ENCODE results near the gene GLUL.

GLUL gene

DNA sequence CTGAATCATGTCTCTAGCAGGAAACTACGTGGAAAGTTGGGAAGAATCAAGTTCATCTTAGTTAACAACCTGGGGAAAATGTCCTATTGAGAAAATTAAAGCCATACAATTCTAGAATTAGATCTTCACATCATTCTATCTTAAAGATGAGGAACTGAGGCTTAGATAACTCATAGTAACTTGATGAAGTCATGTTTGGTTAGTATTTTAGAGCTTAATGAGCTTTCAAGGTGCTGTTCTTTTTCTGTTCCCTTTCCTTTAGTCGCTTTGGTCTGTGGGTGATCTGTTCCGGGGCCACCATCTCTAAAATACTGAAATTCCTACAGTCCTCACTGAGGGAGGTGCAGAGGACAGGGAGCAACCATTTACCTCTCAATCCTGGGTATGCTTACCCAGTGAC lies 4.3 kb upstream of the GLUL start:
- Histone ChIP-seq H3K4me3 (ENCODE audit: insufficient read depth, low read depth, low read length) (no peak overlapping the region), H3K36me3 (ENCODE audit: control insufficient read depth, insufficient read depth, low read length) (no peaks in the 10 kb centered on the region), H3K4me1 (ENCODE audit: control insufficient read depth, insufficient read depth, low read length) (peaks cover 11% of the 10 kb centered on the region), H3K9me3 (ENCODE audit: control insufficient read depth, low read length) (no peaks in the 10 kb centered on the region), H3K27ac (ENCODE audit: insufficient read depth, low read depth, low read length, poor library complexity, severe bottlenecking) (no peak overlapping the region), H3K27me3 (ENCODE audit: control insufficient read depth, insufficient read depth, low read length, poor library complexity, severe bottlenecking) (no peaks in the 10 kb centered on the region)
- 65 to 83% methylated on average over 2 to 3 of the region's 3 CpGs for WGBS, 2 experiments

DNA sequence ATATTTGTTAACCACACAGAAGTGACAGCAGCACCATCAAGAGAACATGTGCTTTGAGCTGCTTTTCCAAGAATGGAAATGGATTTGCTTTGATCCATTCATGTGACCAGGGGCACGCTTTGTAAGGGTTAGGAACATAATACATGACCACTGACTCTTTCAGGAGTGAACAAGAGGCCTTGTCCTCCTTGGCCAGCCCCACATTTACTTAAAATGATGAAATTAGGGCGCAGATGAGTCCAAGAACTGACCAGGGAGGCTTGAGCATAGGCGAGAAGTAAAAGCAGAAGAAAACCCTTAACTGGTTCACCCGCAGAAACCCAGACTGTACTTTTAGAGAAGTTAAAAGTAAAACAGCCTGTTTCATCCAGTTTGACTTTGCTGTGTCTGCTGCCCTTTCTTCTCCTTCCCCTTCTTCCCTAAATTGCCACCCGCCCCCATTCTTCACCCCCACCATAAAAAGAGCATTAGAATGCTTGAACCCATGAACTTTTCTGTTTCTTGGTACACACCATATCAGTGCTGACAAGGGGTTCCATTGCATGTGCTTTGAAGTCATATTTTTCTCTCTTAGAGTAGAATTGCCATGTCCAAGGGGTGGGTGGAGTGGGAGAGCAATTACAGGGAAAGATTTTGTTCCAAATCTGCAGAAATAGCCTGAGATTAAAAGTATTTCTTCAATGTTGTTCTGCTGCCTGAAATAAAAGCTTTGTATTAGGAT lies 2.6 kb upstream of the GLUL start:
- H3K9me3 ChIP-seq (ENCODE audit: control insufficient read depth, low read length) = no peaks in the 10 kb centered on the region
- H3K27ac ChIP-seq (ENCODE audit: insufficient read depth, low read depth, low read length, poor library complexity, severe bottlenecking) = no peak overlapping the region
- H3K4me3 ChIP-seq (ENCODE audit: insufficient read depth, low read depth, low read length) = no peak overlapping the region
- H3K4me1 ChIP-seq (ENCODE audit: control insufficient read depth, insufficient read depth, low read length) = peaks cover 11% of the 10 kb centered on the region
- H3K27me3 ChIP-seq (ENCODE audit: control insufficient read depth, insufficient read depth, low read length, poor library complexity, severe bottlenecking) = no peaks in the 10 kb centered on the region
- 85 to 86% methylated on average over 5 of the region's 5 CpGs for WGBS, 2 experiments
- peaks cover 5% of the 10 kb centered on the region for H3K36me3 ChIP-seq (ENCODE audit: control insufficient read depth, insufficient read depth, low read length)

DNA sequence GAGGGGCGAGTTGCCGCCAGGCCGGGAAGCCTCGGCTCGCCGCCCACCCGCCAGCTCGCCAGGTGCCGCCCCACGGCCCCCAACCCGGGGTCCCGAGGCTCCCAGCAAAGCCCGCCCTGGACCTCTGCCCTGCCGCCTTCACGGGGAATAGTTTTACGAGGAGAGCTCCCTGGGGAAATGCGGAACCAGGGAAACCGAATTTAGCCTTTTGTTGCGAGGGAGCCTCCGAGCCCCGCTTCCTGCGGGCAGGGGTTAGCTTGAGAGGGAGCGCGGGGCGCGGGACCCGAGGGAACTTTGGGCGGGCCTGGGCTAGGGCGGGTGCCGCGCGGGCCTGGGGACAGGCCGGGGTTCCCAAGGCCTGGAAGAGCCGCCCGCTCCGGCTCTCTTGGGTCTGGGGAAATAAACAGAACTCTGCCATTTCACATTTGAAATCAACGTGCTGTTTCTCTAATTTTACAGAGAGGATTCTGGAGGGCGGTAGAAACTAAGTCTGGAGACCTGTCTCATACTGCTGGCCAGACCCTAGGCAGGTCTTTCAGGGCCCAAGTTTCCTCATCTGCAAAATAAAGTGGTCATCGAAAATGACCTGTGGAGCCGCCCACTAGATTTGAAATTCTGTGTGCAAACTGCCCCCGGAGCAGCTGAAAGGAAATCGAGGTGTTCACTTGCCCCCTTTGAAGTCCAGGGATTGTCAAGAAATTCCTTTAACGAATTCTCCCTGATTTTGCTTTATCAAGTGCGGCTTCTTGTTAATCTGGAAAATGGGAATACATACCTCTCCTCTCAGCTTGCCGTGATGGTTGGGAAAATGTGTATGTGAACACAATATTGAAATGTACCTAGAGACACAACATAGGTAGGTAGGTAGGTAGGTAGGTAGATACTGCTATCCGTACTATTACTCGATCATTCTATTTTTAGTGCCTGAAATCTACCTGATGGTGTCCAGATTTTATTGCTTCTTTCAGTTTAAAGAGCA lies 749 bp upstream of the GLUL start:
- WGBS, 2 experiments = 12 to 13% methylated on average over 47 of the region's 47 CpGs
- Histone ChIP-seq H3K36me3 (ENCODE audit: control insufficient read depth, insufficient read depth, low read length) (peaks cover 14% of the 10 kb centered on the region), H3K4me1 (ENCODE audit: control insufficient read depth, insufficient read depth, low read length) (peaks cover 19% of the 10 kb centered on the region), H3K4me3 (ENCODE audit: insufficient read depth, low read depth, low read length) (peak overlapping the region; percentile 85), H3K27ac (ENCODE audit: insufficient read depth, low read depth, low read length, poor library complexity, severe bottlenecking) (peak overlapping the region; percentile 88), H3K9me3 (ENCODE audit: control insufficient read depth, low read length) (no peaks in the 10 kb centered on the region), H3K27me3 (ENCODE audit: control insufficient read depth, insufficient read depth, low read length, poor library complexity, severe bottlenecking) (no peaks in the 10 kb centered on the region)

DNA sequence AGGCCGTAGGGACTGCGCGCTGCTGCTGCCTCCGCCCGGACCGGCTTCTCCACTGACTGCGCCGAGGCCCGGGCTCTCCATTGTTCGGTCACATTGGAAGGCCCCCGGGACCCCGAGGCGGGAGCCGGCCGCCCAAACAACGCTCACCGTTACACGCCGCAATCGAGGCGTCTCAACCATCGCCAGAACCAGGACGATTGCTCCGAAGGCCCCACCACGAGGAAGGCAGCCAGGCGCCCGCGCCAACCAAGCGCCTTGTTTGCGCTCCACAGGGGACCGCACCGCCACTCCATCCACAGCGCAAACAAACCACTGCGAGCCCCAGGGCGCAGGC lies 595 bp downstream of the GLUL start:
- H3K9me3 ChIP-seq (ENCODE audit: control insufficient read depth, low read length) = no peaks in the 10 kb centered on the region
- H3K4me3 ChIP-seq (ENCODE audit: insufficient read depth, low read depth, low read length) = peak overlapping the region; percentile 85
- peaks cover 27% of the 10 kb centered on the region for H3K36me3 ChIP-seq (ENCODE audit: control insufficient read depth, insufficient read depth, low read length)
- peak overlapping the region; percentile 70 for H3K27ac ChIP-seq (ENCODE audit: insufficient read depth, low read depth, low read length, poor library complexity, severe bottlenecking)
- WGBS, 2 experiments = 0% methylated on average over 35 of the region's 35 CpGs
- peaks cover 19% of the 10 kb centered on the region for H3K4me1 ChIP-seq (ENCODE audit: control insufficient read depth, insufficient read depth, low read length)
- H3K27me3 ChIP-seq (ENCODE audit: control insufficient read depth, insufficient read depth, low read length, poor library complexity, severe bottlenecking) = no peaks in the 10 kb centered on the region

DNA sequence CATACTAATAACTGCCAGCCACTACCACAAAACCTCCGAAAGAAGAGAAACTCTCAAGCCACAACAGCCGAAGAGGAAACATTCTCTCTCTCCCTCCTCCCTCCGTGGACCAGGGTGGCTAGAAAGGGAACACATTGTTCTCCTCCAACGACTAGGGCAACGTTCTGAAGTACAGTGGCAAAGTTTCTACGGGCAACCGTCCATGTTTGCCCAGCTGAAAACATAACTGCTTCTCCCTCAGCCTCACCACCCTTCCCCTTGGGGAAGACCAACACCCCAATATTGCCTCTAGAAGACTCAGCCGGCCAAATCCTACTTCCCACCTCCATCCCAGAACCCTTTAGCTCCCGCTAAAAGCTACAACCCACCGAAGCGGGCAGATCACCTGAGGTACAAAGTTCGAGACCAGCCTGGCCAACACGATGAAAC lies 2.0 kb downstream of the GLUL start:
- peaks cover 19% of the 10 kb centered on the region for H3K4me1 ChIP-seq (ENCODE audit: control insufficient read depth, insufficient read depth, low read length)
- peak overlapping the region; percentile 85 for H3K4me3 ChIP-seq (ENCODE audit: insufficient read depth, low read depth, low read length)
- H3K27me3 ChIP-seq (ENCODE audit: control insufficient read depth, insufficient read depth, low read length, poor library complexity, severe bottlenecking) = no peaks in the 10 kb centered on the region
- no peak overlapping the region for H3K27ac ChIP-seq (ENCODE audit: insufficient read depth, low read depth, low read length, poor library complexity, severe bottlenecking)
- peaks cover 38% of the 10 kb centered on the region for H3K36me3 ChIP-seq (ENCODE audit: control insufficient read depth, insufficient read depth, low read length)
- WGBS, 2 experiments = 4% methylated on average over 13 of the region's 13 CpGs
- no peaks in the 10 kb centered on the region for H3K9me3 ChIP-seq (ENCODE audit: control insufficient read depth, low read length)

DNA sequence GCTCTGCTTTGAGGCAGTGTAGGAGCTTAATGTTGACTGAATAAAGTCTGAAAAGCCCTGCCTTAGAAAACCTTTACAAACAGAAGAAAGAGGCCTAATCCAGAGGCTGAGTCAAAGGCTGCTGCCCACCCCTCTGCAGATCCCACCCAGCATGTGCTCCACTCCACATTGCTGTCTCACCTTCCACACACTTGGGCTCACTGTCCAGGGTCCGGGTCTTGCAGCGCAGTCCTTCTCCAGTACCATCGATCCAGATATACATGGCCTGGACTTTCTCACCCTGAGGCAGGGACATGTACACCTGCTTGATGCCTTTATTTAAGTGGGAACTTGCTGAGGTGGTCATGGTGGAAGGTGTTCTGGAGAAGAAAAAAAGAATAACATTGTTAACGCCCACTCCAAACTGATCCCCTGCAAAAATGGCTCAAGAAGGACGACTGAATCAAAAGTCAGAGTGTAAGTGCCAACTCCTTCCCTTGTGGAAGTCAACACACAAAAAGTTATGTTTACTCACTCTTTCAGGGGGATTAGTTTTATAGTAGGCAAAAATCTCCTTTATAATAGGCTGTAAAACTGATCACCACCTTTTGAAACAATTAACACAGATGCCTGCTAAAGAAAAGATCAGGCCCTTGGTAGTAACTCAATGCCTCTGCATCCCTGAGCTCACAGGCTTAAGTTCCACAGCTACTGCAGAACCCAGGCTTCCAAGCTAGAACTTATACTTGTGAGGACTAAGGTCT lies 3.0 kb downstream of the GLUL start:
- WGBS, 2 experiments = 79 to 85% methylated on average over 5 of the region's 5 CpGs
- Histone ChIP-seq H3K4me3 (ENCODE audit: insufficient read depth, low read depth, low read length) (peak overlapping the region; percentile 85), H3K9me3 (ENCODE audit: control insufficient read depth, low read length) (no peaks in the 10 kb centered on the region), H3K27me3 (ENCODE audit: control insufficient read depth, insufficient read depth, low read length, poor library complexity, severe bottlenecking) (no peaks in the 10 kb centered on the region), H3K27ac (ENCODE audit: insufficient read depth, low read depth, low read length, poor library complexity, severe bottlenecking) (no peak overlapping the region), H3K4me1 (ENCODE audit: control insufficient read depth, insufficient read depth, low read length) (peaks cover 14% of the 10 kb centered on the region), H3K36me3 (ENCODE audit: control insufficient read depth, insufficient read depth, low read length) (peaks cover 48% of the 10 kb centered on the region)

DNA sequence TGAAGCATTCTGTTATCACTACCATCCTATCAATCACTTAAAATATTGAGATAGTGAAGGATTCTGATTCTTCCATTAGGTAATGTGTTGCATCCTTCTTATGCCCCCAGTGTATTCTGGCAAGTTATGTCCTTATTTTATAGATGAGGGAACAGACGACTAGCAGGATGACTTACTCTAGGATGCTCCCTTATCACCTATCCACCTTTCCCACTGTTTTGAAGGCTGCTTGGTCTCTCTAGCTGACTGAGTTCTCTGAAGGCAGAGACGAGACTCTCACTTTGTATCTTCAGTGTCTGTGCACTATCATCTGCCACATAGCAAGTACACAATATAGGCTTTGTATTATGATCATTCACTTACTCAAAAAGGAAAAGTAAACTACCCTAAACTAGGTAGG lies 4.0 kb downstream of the GLUL start:
- no peak overlapping the region for H3K27ac ChIP-seq (ENCODE audit: insufficient read depth, low read depth, low read length, poor library complexity, severe bottlenecking)
- WGBS, 2 experiments = 93 to 100% methylated on average over 2 of the region's 2 CpGs
- no peaks in the 10 kb centered on the region for H3K27me3 ChIP-seq (ENCODE audit: control insufficient read depth, insufficient read depth, low read length, poor library complexity, severe bottlenecking)
- peaks cover 9% of the 10 kb centered on the region for H3K4me1 ChIP-seq (ENCODE audit: control insufficient read depth, insufficient read depth, low read length)
- peaks cover 48% of the 10 kb centered on the region for H3K36me3 ChIP-seq (ENCODE audit: control insufficient read depth, insufficient read depth, low read length)
- no peaks in the 10 kb centered on the region for H3K9me3 ChIP-seq (ENCODE audit: control insufficient read depth, low read length)
- H3K4me3 ChIP-seq (ENCODE audit: insufficient read depth, low read depth, low read length) = no peak overlapping the region

DNA sequence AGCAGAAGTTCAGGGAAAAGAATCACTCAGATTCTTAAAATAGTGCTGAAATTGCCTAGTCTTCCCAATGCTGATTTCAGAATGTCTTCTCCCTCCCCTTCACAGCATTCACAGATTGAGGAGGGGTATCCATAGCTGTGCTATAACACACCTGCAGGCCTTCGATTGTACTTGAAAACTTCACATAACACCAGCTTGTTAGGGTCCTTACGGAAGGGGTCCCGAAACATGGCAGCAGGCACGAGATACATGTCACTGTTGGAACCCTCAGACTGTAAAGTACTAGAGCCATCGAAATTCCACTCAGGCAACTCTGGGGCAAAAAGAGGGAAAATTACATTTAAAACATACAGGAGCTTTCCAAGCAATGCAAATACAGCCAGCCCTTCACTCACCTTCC lies 4.6 kb downstream of the GLUL start:
- WGBS, 2 experiments = 92 to 98% methylated on average over 5 of the region's 5 CpGs
- Histone ChIP-seq H3K27me3 (ENCODE audit: control insufficient read depth, insufficient read depth, low read length, poor library complexity, severe bottlenecking) (no peaks in the 10 kb centered on the region), H3K9me3 (ENCODE audit: control insufficient read depth, low read length) (no peaks in the 10 kb centered on the region), H3K4me1 (ENCODE audit: control insufficient read depth, insufficient read depth, low read length) (peaks cover 9% of the 10 kb centered on the region), H3K4me3 (ENCODE audit: insufficient read depth, low read depth, low read length) (no peak overlapping the region), H3K36me3 (ENCODE audit: control insufficient read depth, insufficient read depth, low read length) (peaks cover 48% of the 10 kb centered on the region), H3K27ac (ENCODE audit: insufficient read depth, low read depth, low read length, poor library complexity, severe bottlenecking) (no peak overlapping the region)

DNA sequence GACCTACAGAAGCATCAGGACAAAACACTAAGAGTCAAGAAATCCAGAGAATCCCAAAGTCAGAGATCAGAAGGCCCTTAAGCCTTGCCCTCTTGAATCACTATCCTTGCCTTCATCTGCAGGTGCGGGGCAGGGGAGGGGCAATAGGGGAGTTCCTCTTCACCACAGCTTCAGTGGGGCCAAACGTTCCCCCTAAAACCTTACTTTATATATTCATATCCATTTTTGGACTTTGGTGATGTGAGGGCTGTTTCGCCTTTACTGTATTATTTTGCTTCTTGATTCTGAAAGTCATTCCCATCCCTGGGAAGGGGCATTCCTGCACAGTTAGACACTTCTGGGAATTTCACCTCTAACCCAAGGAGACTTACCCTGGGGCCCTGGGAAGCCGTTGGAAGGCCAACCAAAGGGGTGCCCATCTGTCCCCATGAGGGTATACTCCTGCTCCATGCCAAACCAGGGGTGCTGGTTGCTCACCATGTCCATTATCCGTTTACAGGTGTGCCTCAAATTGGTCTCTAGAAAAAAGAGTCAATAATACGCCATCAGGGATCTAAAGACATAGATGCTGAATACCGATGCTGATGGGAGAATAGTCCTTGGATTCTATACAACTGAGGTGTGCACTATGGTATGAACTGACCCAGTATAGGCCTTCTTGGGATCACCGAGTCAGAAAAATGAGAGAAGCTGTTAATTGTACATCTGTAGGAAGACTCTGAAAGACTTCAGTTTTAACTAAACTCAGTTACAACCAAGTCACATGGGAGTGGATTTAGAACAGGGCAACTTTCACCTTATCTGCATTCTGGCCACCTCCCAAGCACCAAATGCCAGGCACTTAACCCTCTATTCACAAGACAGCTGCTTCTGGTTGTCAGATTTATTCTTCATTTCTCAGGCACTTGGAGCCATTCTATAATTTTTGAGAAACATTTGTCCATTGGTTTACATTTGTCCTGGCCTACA lies 5.4 kb downstream of the GLUL start:
- H3K27ac ChIP-seq (ENCODE audit: insufficient read depth, low read depth, low read length, poor library complexity, severe bottlenecking) = no peak overlapping the region
- H3K36me3 ChIP-seq (ENCODE audit: control insufficient read depth, insufficient read depth, low read length) = peaks cover 52% of the 10 kb centered on the region
- peaks cover 9% of the 10 kb centered on the region for H3K4me1 ChIP-seq (ENCODE audit: control insufficient read depth, insufficient read depth, low read length)
- H3K4me3 ChIP-seq (ENCODE audit: insufficient read depth, low read depth, low read length) = no peak overlapping the region
- H3K27me3 ChIP-seq (ENCODE audit: control insufficient read depth, insufficient read depth, low read length, poor library complexity, severe bottlenecking) = no peaks in the 10 kb centered on the region
- 94 to 99% methylated on average over 7 to 8 of the region's 8 CpGs for WGBS, 2 experiments
- no peaks in the 10 kb centered on the region for H3K9me3 ChIP-seq (ENCODE audit: control insufficient read depth, low read length)
